Kidney tubule cell (primary cell): ENCODE data around the gene TEAD4.

Source experiments
- DNase-seq: peaks from one replicate; pipeline ENCODE4 v3.0.0-alpha.2; 2018; ENCODE audit warnings: low spot score

Gene TEAD4

GRCh38 chr12:2959192-2959504 is at the start of gene TEAD4:
TEAD4 (plus strand) TSS chr12:2959397.
- peak; percentile 90 for DNase-seq

- DNase-seq = no peak
Measured at GRCh38 chr12:2912216-2912575, 47.0 kb upstream of the TEAD4 start.

GRCh38 chr12:2919249-2919648 is 39.9 kb upstream of the TEAD4 start:
- DNase-seq = no peak

- DNase-seq = peak; percentile 16
Measured at GRCh38 chr12:2922329-2922728, 36.9 kb upstream of the TEAD4 start.

GRCh38 chr12:2923057-2923456 is 36.1 kb upstream of the TEAD4 start:
- DNase-seq = no peak

- peak; percentile 27 for DNase-seq
Measured at GRCh38 chr12:2924019-2924418, 35.2 kb upstream of the TEAD4 start.

- peak; percentile 52 for DNase-seq
Measured at GRCh38 chr12:2925322-2925995, 33.7 kb upstream of the TEAD4 start.

GRCh38 chr12:2930865-2931264 is 28.3 kb upstream of the TEAD4 start:
- no peak for DNase-seq

- no peak for DNase-seq
Measured at GRCh38 chr12:2933586-2933985, 25.6 kb upstream of the TEAD4 start.

GRCh38 chr12:2934371-2934770 is 24.8 kb upstream of the TEAD4 start:
- DNase-seq = no peak

- no peak for DNase-seq
Measured at GRCh38 chr12:2936301-2936700, 22.9 kb upstream of the TEAD4 start.

GRCh38 chr12:2937500-2937899 is 21.7 kb upstream of the TEAD4 start:
- DNase-seq = no peak

GRCh38 chr12:2939191-2939590 is 20.0 kb upstream of the TEAD4 start:
- DNase-seq = no peak

- no peak for DNase-seq
Measured at GRCh38 chr12:2940564-2940963, 18.6 kb upstream of the TEAD4 start.

GRCh38 chr12:2941524-2941923 is 17.7 kb upstream of the TEAD4 start:
- no peak for DNase-seq

- peak; percentile 67 for DNase-seq
Measured at GRCh38 chr12:2944401-2945047, 14.7 kb upstream of the TEAD4 start.

GRCh38 chr12:2949411-2949810 is 9.8 kb upstream of the TEAD4 start:
- DNase-seq = no peak

- DNase-seq = no peak
Measured at GRCh38 chr12:2955888-2956287, 3.3 kb upstream of the TEAD4 start.

- DNase-seq = no peak
Measured at GRCh38 chr12:2957816-2958431, 1.3 kb upstream of the TEAD4 start.

- peak; percentile 89 for DNase-seq
Measured at GRCh38 chr12:2958432-2959191, 585 bp upstream of the TEAD4 start.

GRCh38 chr12:2959505-2960389 is 550 bp downstream of the TEAD4 start:
- DNase-seq = peak; percentile 79

- DNase-seq = peak; percentile 63
Measured at GRCh38 chr12:2960390-2960956, 1.3 kb downstream of the TEAD4 start.
